ENCODE data around the gene TMEM120B. TPM values are rescaled to one million over a fixed set of nuclear protein-coding genes. Genes with fewer than 3 reads are reported as not detected.
A peak's percentile ranks its signal among the peaks of the same experiment; 100 is the strongest.

The TMEM120B gene
- total and polyA plus RNA-seq, 4 donors, result 3.9 to 17.7 (median 8.1) TPM

DNA sequence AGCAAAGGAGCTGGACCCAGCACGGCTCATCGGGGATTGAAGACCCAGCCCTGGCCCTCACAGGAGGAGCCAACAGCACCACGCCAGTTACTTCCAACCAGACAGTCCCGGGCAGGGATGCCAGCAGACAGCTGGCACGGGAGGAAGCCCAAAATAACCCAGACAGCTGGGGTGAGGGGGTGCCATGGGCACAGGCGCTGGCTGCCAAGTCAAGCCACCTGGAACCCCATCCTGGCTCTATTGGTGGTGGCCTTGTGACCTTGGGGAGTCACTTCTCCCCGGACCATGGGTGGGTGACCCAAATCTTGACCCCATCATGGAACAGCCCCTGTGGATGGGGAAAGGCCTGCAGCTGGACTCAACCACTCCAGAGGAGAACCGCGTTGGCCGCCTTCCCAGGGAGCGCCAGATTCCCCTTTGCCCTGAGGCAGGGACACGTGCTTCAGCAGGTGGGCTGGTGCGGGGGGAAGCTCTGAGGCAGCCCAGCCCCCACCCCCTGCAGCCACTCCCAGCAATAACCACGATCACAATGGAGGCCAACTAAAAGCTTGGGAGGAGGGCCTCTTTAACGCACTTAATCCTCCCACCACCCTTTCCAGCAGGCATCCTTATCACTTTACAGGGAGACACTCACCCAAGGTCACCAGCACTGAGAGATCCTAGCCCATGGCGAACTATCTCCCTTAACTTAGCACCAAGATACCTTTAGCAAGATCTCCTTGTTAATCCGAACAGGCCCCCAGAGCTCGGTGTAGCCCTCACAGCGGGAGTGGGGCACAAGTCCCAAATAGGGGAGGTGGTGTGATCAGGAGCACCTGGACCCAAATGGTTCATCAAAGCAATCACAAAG, 85.6 kb downstream of the TMEM120B start:
- 45 to 60% methylated on average over 19 of the region's 19 CpGs for WGBS, 2 donors
- H3K27me3 ChIP-seq (ENCODE audit: control insufficient read depth in 3 of 3, insufficient read depth in 3 of 3, low read length in 2 of 3), result no peaks in the 10 kb centered on the region
- peak overlapping the region in 1 of 2 donors; percentile 7 for H3K9ac ChIP-seq (ENCODE audit: insufficient read depth in 1 of 2, low read length in 2 of 2)
- peaks cover 0 to 18% (median 4%) of the 10 kb centered on the region in 4 donors for H3K36me3 ChIP-seq (ENCODE audit: control insufficient read depth in 4 of 4, insufficient read depth in 4 of 4, low read length in 4 of 4)
- ATAC-seq (ENCODE audit: insufficient read depth, low FRiP score), result no peak
- peak in 2 of 3 donors; percentile 61 to 63 for DNase-seq
- TF ChIP-seq, protein P1, sequence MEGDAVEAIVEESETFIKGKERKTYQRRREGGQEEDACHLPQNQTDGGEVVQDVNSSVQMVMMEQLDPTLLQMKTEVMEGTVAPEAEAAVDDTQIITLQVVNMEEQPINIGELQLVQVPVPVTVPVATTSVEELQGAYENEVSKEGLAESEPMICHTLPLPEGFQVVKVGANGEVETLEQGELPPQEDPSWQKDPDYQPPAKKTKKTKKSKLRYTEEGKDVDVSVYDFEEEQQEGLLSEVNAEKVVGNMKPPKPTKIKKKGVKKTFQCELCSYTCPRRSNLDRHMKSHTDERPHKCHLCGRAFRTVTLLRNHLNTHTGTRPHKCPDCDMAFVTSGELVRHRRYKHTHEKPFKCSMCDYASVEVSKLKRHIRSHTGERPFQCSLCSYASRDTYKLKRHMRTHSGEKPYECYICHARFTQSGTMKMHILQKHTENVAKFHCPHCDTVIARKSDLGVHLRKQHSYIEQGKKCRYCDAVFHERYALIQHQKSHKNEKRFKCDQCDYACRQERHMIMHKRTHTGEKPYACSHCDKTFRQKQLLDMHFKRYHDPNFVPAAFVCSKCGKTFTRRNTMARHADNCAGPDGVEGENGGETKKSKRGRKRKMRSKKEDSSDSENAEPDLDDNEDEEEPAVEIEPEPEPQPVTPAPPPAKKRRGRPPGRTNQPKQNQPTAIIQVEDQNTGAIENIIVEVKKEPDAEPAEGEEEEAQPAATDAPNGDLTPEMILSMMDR (IDR thresholded peaks at IDR 0.05; ENCODE audit: control extremely low read depth, extremely low read depth), result no peak
- peaks cover 3 to 55% (median 26%) of the 10 kb centered on the region in 5 donors for H3K4me1 ChIP-seq (ENCODE audit: control insufficient read depth in 5 of 5, insufficient read depth in 5 of 5, low read length in 5 of 5)
- H3K4me3 ChIP-seq, result no peak overlapping the region
- no peaks in the 10 kb centered on the region for H3K9me3 ChIP-seq (ENCODE audit: control insufficient read depth in 4 of 4, insufficient read depth in 3 of 4, low read length in 3 of 4)
- H3K27ac ChIP-seq (ENCODE audit: low read depth in 1 of 2, low read length in 1 of 2), result peak overlapping the region; percentile 78 to 100

DNA sequence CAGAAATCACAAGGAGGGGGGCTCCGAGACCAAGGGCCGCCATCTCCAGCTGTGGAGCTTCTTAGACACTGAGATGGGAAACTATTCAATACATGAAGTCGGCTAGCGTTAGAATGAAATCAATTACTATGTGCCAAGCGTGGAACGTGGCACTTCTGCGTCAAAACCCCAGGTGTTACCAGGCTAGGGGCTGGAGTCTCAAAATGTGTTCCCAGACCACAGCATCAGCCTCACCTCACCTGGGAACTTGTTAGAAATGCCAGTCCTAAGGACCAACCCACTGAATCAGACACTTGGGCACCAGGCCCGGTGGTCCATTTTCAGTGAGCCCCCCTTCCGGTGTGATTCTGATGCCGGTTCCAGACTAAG, 86.2 kb downstream of the TMEM120B start:
- no peak for DNase-seq
- H3K4me1 ChIP-seq (ENCODE audit: control insufficient read depth in 5 of 5, insufficient read depth in 5 of 5, low read length in 5 of 5), result peaks cover 3 to 51% (median 26%) of the 10 kb centered on the region in 5 donors
- WGBS, 2 donors, result 57 to 66% methylated on average over 10 of the region's 10 CpGs

DNA sequence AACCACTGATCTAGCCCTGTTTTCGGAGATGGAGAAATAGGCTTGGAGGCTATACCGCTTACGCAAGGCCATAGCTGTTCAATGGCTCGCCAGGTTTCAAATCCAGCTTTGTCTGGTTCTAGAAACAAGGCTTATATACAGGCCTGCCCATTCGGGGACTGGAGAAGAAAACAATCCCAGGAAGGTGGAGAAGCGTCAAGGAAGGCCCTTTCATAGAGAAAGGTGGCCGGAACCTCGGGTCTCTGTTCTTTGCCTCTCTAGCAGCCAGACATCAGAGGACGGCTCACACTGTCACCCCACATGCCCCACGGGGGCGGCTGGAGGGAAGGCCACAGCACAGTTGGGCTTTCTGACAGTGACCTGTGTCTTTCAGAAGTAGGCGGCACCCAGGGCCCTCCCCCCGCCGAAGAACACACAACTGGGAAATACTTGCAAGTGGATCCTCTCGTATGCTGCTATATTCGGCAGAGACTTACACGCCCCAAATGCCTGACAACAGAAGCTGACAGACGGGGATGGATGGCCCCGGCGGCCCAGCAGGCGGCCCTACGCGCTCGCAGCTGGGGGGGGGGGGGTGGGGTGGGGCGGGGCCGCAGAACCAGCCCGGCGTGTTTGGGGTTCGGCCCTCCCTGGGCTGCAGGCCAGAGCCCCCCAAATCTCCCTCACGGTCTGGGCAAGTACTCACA, 86.7 kb downstream of the TMEM120B start:
- no peaks in the 10 kb centered on the region for H3K9me3 ChIP-seq (ENCODE audit: control insufficient read depth in 4 of 4, insufficient read depth in 3 of 4, low read length in 3 of 4)
- H3K4me1 ChIP-seq (ENCODE audit: control insufficient read depth in 5 of 5, insufficient read depth in 5 of 5, low read length in 5 of 5), result peaks cover 3 to 46% (median 24%) of the 10 kb centered on the region in 5 donors
- DNase-seq (peak; percentile 68 to 83 (median 74)), ATAC-seq (ENCODE audit: insufficient read depth, low FRiP score) (no peak)
- H3K27ac ChIP-seq (ENCODE audit: low read depth in 1 of 2, low read length in 1 of 2), result peak overlapping the region; percentile 100
- WGBS, 2 donors, result 11 to 15% methylated on average over 28 to 30 of the region's 30 CpGs
- H3K36me3 ChIP-seq (ENCODE audit: control insufficient read depth in 4 of 4, insufficient read depth in 4 of 4, low read length in 4 of 4), result peaks cover 0 to 18% (median 4%) of the 10 kb centered on the region in 4 donors
- H3K9ac ChIP-seq (ENCODE audit: insufficient read depth in 1 of 2, low read length in 2 of 2), result no peak overlapping the region
- peak overlapping the region; percentile 24 for H3K4me3 ChIP-seq
- TF ChIP-seq, protein P1 (IDR thresholded peaks at IDR 0.05; ENCODE audit: control extremely low read depth, extremely low read depth), result no peak
- no peaks in the 10 kb centered on the region for H3K27me3 ChIP-seq (ENCODE audit: control insufficient read depth in 3 of 3, insufficient read depth in 3 of 3, low read length in 2 of 3)

More for the DNA sequence above, 86.2 kb downstream of the TMEM120B start:
- Histone ChIP-seq H3K27ac (ENCODE audit: low read depth in 1 of 2, low read length in 1 of 2) (peak overlapping the region; percentile 78 to 100), H3K9me3 (ENCODE audit: control insufficient read depth in 4 of 4, insufficient read depth in 3 of 4, low read length in 3 of 4) (no peaks in the 10 kb centered on the region), H3K36me3 (ENCODE audit: control insufficient read depth in 4 of 4, insufficient read depth in 4 of 4, low read length in 4 of 4) (peaks cover 0 to 18% (median 4%) of the 10 kb centered on the region in 4 donors), H3K9ac (ENCODE audit: insufficient read depth in 1 of 2, low read length in 2 of 2) (peak overlapping the region in 1 of 2 donors; percentile 7), H3K4me3 (no peak overlapping the region), H3K27me3 (ENCODE audit: control insufficient read depth in 3 of 3, insufficient read depth in 3 of 3, low read length in 2 of 3) (no peaks in the 10 kb centered on the region)
- no peak for ATAC-seq (ENCODE audit: insufficient read depth, low FRiP score)
- TF ChIP-seq, protein P1 (IDR thresholded peaks at IDR 0.05; ENCODE audit: control extremely low read depth, extremely low read depth), result no peak
